GM12878 (cell line): Measurements from ENCODE around the gene ZYG11B.
"Not testable (repeated sequence)": the region's sequence is repeated elsewhere in the genome, so short reads cannot be mapped to it uniquely, and the experiment has no call there.

ENCODE experiments used
- CBX5 ChIP-seq: sonication (generic); IDR thresholded peaks from 2 replicates; pipeline ENCODE4 v1.6.1; 2016; ENCODE audit warnings: low read depth, moderate library complexity, mild to moderate bottlenecking, inconsistent platforms
- CREB1 ChIP-seq: IDR thresholded peaks from 2 replicates; pipeline ENCODE4 v1.6.1; 2012; ENCODE audit warnings: low read depth, mild to moderate bottlenecking, inconsistent platforms
- EP300 ChIP-seq, 2 experiments: fragments of 150-350 bp in 1 of 2; IDR thresholded peaks; 2 replicates each; pipeline ENCODE4 v1.6.1; 2011 to 2012; ENCODE audit warnings: low read depth in 2 of 2, low read length in 2 of 2, borderline replicate concordance in 1 of 2, improper control_type of control experiment in 1 of 2, inconsistent platforms in 1 of 2; ENCODE audit not compliant: control insufficient read depth in 1 of 2
- JUND ChIP-seq: IDR thresholded peaks from 2 replicates; pipeline ENCODE4 v1.6.1; 2012; ENCODE audit warnings: low read depth, mild to moderate bottlenecking, low read length, improper control_type of control experiment, moderate library complexity
- NFXL1 ChIP-seq: fragments of 450-650 bp; IDR thresholded peaks from 2 replicates; pipeline ENCODE4 v1.6.1; 2017; ENCODE audit warnings: antibody characterized with exemption, mild to moderate bottlenecking, borderline replicate concordance
- NFYB ChIP-seq: IDR thresholded peaks from 2 replicates; pipeline ENCODE4 v1.6.1; 2011; ENCODE audit warnings: low read depth, mild to moderate bottlenecking, low read length, improper control_type of control experiment, moderate library complexity; ENCODE audit not compliant: insufficient read depth
- SP1 ChIP-seq: IDR thresholded peaks from one replicate; pipeline ENCODE4 v1.6.1; 2011; ENCODE audit warnings: low read depth, low read length
- TF ChIP-seq, protein P1 (sequence below), 3 experiments: IDR thresholded peaks in 2 of 3; conservative IDR thresholded peaks in 1 of 3; 2 replicates each; pipeline ENCODE4 v1.5.1; 2011; ENCODE audit warnings: low read depth in 3 of 3, low read length in 3 of 3, mild to moderate bottlenecking in 3 of 3, control low read depth in 2 of 3, moderate library complexity in 2 of 3, inconsistent platforms in 1 of 3, mixed read lengths in 1 of 3; ENCODE audit not compliant: control insufficient read depth in 2 of 3, insufficient read depth in 1 of 3; ENCODE audit errors: extremely low read depth in 1 of 3
- TF ChIP-seq, protein P2 (sequence below): IDR thresholded peaks from 2 replicates; pipeline ENCODE4 v1.6.1; 2012; ENCODE audit warnings: mild to moderate bottlenecking, low read depth, low read length
- TF ChIP-seq, protein P3 (sequence below): IDR thresholded peaks from 2 replicates; pipeline ENCODE4 v1.6.1; 2012; ENCODE audit warnings: low read depth, low read length, improper control_type of control experiment

DNA sequence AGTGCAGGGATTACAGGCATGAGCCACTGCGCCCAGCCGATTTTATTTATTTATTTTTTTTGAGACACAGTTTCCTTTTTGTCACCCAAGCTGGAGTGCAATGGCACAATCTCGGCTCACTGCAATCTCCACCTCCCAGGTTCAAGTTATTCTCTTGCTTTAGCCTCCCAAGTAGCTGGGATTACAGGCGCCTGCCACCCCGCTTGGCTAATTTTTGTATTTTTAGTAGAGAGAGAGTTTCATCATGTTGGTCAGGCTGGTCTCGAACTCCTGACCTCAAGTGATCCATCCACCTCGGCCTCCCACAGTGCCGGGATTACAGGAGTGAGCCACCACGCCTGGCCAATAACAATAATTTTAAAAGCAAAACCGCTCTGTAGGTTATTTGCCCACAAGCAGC lies 112.9 kb downstream of the ZYG11B start:
- TF ChIP-seq NFYB; CREB1; SP1; CBX5; NFXL1; JUND; EP300 (IDR thresholded peaks at IDR 0.05; ENCODE audit: borderline replicate concordance in 1 of 2, control insufficient read depth in 1 of 2, low read depth in 2 of 2, low read length in 2 of 2): not testable (repeated sequence)
- TF ChIP-seq, protein P1, sequence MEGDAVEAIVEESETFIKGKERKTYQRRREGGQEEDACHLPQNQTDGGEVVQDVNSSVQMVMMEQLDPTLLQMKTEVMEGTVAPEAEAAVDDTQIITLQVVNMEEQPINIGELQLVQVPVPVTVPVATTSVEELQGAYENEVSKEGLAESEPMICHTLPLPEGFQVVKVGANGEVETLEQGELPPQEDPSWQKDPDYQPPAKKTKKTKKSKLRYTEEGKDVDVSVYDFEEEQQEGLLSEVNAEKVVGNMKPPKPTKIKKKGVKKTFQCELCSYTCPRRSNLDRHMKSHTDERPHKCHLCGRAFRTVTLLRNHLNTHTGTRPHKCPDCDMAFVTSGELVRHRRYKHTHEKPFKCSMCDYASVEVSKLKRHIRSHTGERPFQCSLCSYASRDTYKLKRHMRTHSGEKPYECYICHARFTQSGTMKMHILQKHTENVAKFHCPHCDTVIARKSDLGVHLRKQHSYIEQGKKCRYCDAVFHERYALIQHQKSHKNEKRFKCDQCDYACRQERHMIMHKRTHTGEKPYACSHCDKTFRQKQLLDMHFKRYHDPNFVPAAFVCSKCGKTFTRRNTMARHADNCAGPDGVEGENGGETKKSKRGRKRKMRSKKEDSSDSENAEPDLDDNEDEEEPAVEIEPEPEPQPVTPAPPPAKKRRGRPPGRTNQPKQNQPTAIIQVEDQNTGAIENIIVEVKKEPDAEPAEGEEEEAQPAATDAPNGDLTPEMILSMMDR (IDR thresholded peaks at IDR 0.05 in 2 of 3, conservative IDR thresholded peaks at IDR 0.05 in 1 of 3; ENCODE audit: control insufficient read depth in 2 of 3, extremely low read depth in 1 of 3, insufficient read depth in 1 of 3, low read depth in 3 of 3, low read length in 3 of 3) = not testable (repeated sequence)
- TF ChIP-seq, protein P2, sequence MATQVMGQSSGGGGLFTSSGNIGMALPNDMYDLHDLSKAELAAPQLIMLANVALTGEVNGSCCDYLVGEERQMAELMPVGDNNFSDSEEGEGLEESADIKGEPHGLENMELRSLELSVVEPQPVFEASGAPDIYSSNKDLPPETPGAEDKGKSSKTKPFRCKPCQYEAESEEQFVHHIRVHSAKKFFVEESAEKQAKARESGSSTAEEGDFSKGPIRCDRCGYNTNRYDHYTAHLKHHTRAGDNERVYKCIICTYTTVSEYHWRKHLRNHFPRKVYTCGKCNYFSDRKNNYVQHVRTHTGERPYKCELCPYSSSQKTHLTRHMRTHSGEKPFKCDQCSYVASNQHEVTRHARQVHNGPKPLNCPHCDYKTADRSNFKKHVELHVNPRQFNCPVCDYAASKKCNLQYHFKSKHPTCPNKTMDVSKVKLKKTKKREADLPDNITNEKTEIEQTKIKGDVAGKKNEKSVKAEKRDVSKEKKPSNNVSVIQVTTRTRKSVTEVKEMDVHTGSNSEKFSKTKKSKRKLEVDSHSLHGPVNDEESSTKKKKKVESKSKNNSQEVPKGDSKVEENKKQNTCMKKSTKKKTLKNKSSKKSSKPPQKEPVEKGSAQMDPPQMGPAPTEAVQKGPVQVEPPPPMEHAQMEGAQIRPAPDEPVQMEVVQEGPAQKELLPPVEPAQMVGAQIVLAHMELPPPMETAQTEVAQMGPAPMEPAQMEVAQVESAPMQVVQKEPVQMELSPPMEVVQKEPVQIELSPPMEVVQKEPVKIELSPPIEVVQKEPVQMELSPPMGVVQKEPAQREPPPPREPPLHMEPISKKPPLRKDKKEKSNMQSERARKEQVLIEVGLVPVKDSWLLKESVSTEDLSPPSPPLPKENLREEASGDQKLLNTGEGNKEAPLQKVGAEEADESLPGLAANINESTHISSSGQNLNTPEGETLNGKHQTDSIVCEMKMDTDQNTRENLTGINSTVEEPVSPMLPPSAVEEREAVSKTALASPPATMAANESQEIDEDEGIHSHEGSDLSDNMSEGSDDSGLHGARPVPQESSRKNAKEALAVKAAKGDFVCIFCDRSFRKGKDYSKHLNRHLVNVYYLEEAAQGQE = not testable (repeated sequence)
- TF ChIP-seq, protein P3, sequence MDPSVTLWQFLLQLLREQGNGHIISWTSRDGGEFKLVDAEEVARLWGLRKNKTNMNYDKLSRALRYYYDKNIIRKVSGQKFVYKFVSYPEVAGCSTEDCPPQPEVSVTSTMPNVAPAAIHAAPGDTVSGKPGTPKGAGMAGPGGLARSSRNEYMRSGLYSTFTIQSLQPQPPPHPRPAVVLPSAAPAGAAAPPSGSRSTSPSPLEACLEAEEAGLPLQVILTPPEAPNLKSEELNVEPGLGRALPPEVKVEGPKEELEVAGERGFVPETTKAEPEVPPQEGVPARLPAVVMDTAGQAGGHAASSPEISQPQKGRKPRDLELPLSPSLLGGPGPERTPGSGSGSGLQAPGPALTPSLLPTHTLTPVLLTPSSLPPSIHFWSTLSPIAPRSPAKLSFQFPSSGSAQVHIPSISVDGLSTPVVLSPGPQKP = not testable (repeated sequence)
